ENCODE results near the gene PPP1CA. TPM values are rescaled to one million over a fixed set of nuclear protein-coding genes. Genes with fewer than 3 reads are reported as not detected.

PPP1CA gene
- total RNA-seq, 1 donor from 2014 or later, result 124 TPM

GRCh38 chr11:67382276-67383136, 19.2 kb downstream of the PPP1CA start:
- DNase-seq (ENCODE audit: low spot score), result peak; percentile 86

- DNase-seq (ENCODE audit: low spot score), result no peak
These were observed 20.2 kb downstream of the PPP1CA start for GRCh38 chr11:67381244-67381972.

- no peak for DNase-seq (ENCODE audit: low spot score)
These were observed 22.3 kb downstream of the PPP1CA start for GRCh38 chr11:67379061-67380058.

- DNase-seq (ENCODE audit: low spot score), result no peak
These were observed 23.1 kb downstream of the PPP1CA start for GRCh38 chr11:67378544-67378943.

- no peak for DNase-seq (ENCODE audit: low spot score)
These were observed 24.5 kb downstream of the PPP1CA start for GRCh38 chr11:67376873-67377808.

GRCh38 chr11:67376063-67376820, 25.4 kb downstream of the PPP1CA start:
- DNase-seq (ENCODE audit: low spot score), result no peak

GRCh38 chr11:67375320-67376055, 26.2 kb downstream of the PPP1CA start:
- DNase-seq (ENCODE audit: low spot score), result no peak

GRCh38 chr11:67374571-67375281, 26.9 kb downstream of the PPP1CA start:
- DNase-seq (ENCODE audit: low spot score), result no peak

- DNase-seq (ENCODE audit: low spot score), result peak; percentile 73
These were observed 27.7 kb downstream of the PPP1CA start for GRCh38 chr11:67373648-67374570.

- DNase-seq (ENCODE audit: low spot score), result no peak
These were observed 28.5 kb downstream of the PPP1CA start, which contains the start of gene CLCF1 for GRCh38 chr11:67372993-67373647. Gene CLCF1, minus strand, starts transcription at chr11:67373598. Its CDS starts 59 bp downstream, at chr11:67373539.

GRCh38 chr11:67372321-67372992, 29.2 kb downstream of the PPP1CA start:
- no peak for DNase-seq (ENCODE audit: low spot score)

GRCh38 chr11:67371911-67372320, 29.7 kb downstream of the PPP1CA start:
- DNase-seq (ENCODE audit: low spot score), result no peak

- DNase-seq (ENCODE audit: low spot score), result no peak
These were observed 30.3 kb downstream of the PPP1CA start for GRCh38 chr11:67371189-67371910.

GRCh38 chr11:67370351-67371076, 31.1 kb downstream of the PPP1CA start:
- DNase-seq (ENCODE audit: low spot score), result no peak

Measured in ureter (tissue), 1 donor.